K562 (cell line): ENCODE measurements around the gene BTRC. TPM values are rescaled to one million over a fixed set of nuclear protein-coding genes. Genes with fewer than 3 reads are reported as not detected.

Source experiments
- CLOCK ChIP-seq: fragments of 250-450 bp; sonication (Bioruptor Pico); IDR thresholded peaks from 2 replicates; pipeline ENCODE4 v1.4.0; 2020; ENCODE audit warnings: mild to moderate bottlenecking, moderate library complexity, borderline replicate concordance
- CXXC5 ChIP-seq: fragments of 250-450 bp; sonication (Bioruptor Pico); IDR thresholded peaks from 2 replicates; pipeline ENCODE4 v1.8.0; 2022; ENCODE audit warnings: inconsistent platforms, mild to moderate bottlenecking, moderate library complexity
- FOSL1 ChIP-seq: fragments of 200-800 bp; sonication (Bioruptor generic); conservative IDR thresholded peaks from 2 replicates; pipeline ENCODE4 v1.6.1; 2016; ENCODE audit warnings: missing genetic modification characterization, missing compliant biosample characterization
- HMGN3 ChIP-seq: IDR thresholded peaks from 2 replicates; pipeline ENCODE4 v1.6.1; 2011; ENCODE audit warnings: borderline replicate concordance, low read depth, mild to moderate bottlenecking, mixed read lengths, low read length; ENCODE audit not compliant: insufficient read length; ENCODE audit errors: extremely low read depth
- IFI16 ChIP-seq: fragments of 250-450 bp; sonication (Bioruptor Pico); IDR thresholded peaks from 2 replicates; pipeline ENCODE4 v2.1.2; 2022; ENCODE audit warnings: mild to moderate bottlenecking, inconsistent platforms
- KAT8 ChIP-seq: fragments of 450-650 bp; IDR thresholded peaks from 2 replicates; pipeline ENCODE4 v1.6.1; 2016; ENCODE audit warnings: low read depth, mild to moderate bottlenecking
- KHSRP ChIP-seq: fragments of 450-650 bp; IDR thresholded peaks from 2 replicates; pipeline ENCODE4 v1.6.1; 2017
- KLF13 ChIP-seq: fragments of 450-650 bp; IDR thresholded peaks from 2 replicates; pipeline ENCODE4 v1.6.1; 2016; ENCODE audit warnings: missing genetic modification characterization, low read depth, mild to moderate bottlenecking, missing compliant biosample characterization, moderate library complexity, borderline replicate concordance
- KLF6 ChIP-seq: fragments of 250-450 bp; sonication (Bioruptor Pico); IDR thresholded peaks from 2 replicates; pipeline ENCODE4 v1.4.0; 2020; ENCODE audit warnings: mild to moderate bottlenecking, moderate library complexity, borderline replicate concordance
- MAFK ChIP-seq: IDR thresholded peaks from 2 replicates; pipeline ENCODE4 v1.6.1; 2011; ENCODE audit warnings: low read length, improper control_type of control experiment
- MEIS2 ChIP-seq: fragments of 450-650 bp; IDR thresholded peaks from 2 replicates; pipeline ENCODE4 v1.6.1; 2014; ENCODE audit warnings: mild to moderate bottlenecking; ENCODE audit not compliant: partially characterized antibody
- MTA2 ChIP-seq: fragments of 450-650 bp; IDR thresholded peaks from 2 replicates; pipeline ENCODE4 v1.6.1; 2016; ENCODE audit warnings: low read depth
- MYNN ChIP-seq, 2 experiments: sonication (generic); formaldehyde crosslinking in 1 of 2; IDR thresholded peaks; 2 replicates each; pipeline versions ENCODE4 v1.5.0 to v1.6.1; 2016 to 2020; ENCODE audit warnings: antibody characterized with exemption in 1 of 2, missing genetic modification reagents in 1 of 2
- OTX1 ChIP-seq: fragments of 450-650 bp; formaldehyde crosslinking; IDR thresholded peaks from 2 replicates; pipeline ENCODE4 v1.4.0; 2022; ENCODE audit warnings: mild to moderate bottlenecking
- POLR2A ChIP-seq: fragments of 450-650 bp; conservative IDR thresholded peaks from 2 replicates; pipeline ENCODE4 v1.6.1; 2016
- SIRT6 ChIP-seq: IDR thresholded peaks from one replicate; pipeline ENCODE4 v1.6.1; 2012; ENCODE audit warnings: low read depth, mild to moderate bottlenecking, control low read depth, inconsistent platforms, low read length, moderate library complexity
- SP1 ChIP-seq: sonication (generic); formaldehyde crosslinking; IDR thresholded peaks from 2 replicates; pipeline ENCODE4 v1.8.1; 2022; ENCODE audit warnings: mild to moderate bottlenecking, missing genetic modification reagents
- SUPT5H ChIP-seq: fragments of 450-650 bp; IDR thresholded peaks from 2 replicates; pipeline ENCODE4 v1.6.1; 2016
- ZBTB11 ChIP-seq, 3 experiments: fragments of 200-800 bp in 1 of 3; fragments of 250-450 bp in 1 of 3; fragments of 450-650 bp in 1 of 3; sonication (Bioruptor Pico) in 1 of 3; sonication (Bioruptor generic) in 1 of 3; formaldehyde crosslinking in 1 of 3; IDR thresholded peaks; 2 replicates each; pipeline versions ENCODE4 v1.6.1 to v1.8.0; 2016 to 2022; ENCODE audit warnings: mild to moderate bottlenecking in 2 of 3, missing genetic modification characterization in 2 of 3, missing compliant biosample characterization in 1 of 3, moderate library complexity in 1 of 3
- ZNF134 ChIP-seq: fragments of 250-450 bp; sonication (Bioruptor Pico); conservative IDR thresholded peaks from 2 replicates; pipeline ENCODE4 v1.4.0; 2020
- ZNF197 ChIP-seq: fragments of 200-800 bp; sonication (Bioruptor generic); IDR thresholded peaks from 2 replicates; pipeline ENCODE4 v1.6.1; 2016; ENCODE audit warnings: low read depth, missing genetic modification characterization, missing compliant biosample characterization
- ZNF24 ChIP-seq: fragments of 450-650 bp; IDR thresholded peaks from 2 replicates; pipeline ENCODE4 v1.6.1; 2016
- ZNF282 ChIP-seq: sonication (generic); formaldehyde crosslinking; IDR thresholded peaks from 2 replicates; pipeline ENCODE4 v1.8.1; 2023; ENCODE audit warnings: missing genetic modification reagents
- ZNF584 ChIP-seq: fragments of 200-800 bp; sonication (Bioruptor generic); IDR thresholded peaks from 2 replicates; pipeline ENCODE4 v1.6.1; 2016; ENCODE audit warnings: low read depth, mild to moderate bottlenecking, missing genetic modification characterization, missing compliant biosample characterization
- polyA plus RNA-seq, 8 experiments: library from polyadenylated mRNA; depleted of rRNA in 4 of 8; stranded (reverse) in 5 of 8; unstranded in 3 of 8; fragments of >200 nt; fragmentation: Nextera tagmentation in 2 of 8; fragmentation: Illumina TruSeq in 1 of 8; extraction: Ambion mirVana in 2 of 8; extraction: Trizol in 1 of 8; gene quantifications; 2 replicates each; pipeline versions ENCODE4 v1.2.1 to v1.2.3, GENCODE V29; 2011 to 2014; ENCODE audit warnings: inconsistent platforms in 1 of 8, missing spikeins in 1 of 8
- total RNA-seq, 7 experiments: library from RNA; depleted of rRNA in 6 of 7; stranded (reverse); fragments of >200 nt in 6 of 7; fragmentation: Illumina TruSeq in 2 of 7; extraction: Trizol in 2 of 7; gene quantifications; 2 replicates each; pipeline versions ENCODE4 v1.2.1 to v1.2.3, GENCODE V29; 2011 to 2021; ENCODE audit warnings: low replicate concordance in 1 of 7

Gene BTRC
- total and polyA plus RNA-seq, 9 of the 15 experiments (the other 6 are each of a cell fraction or from before 2014, with no cell fraction given), result 1.6 to 15.4 (median 7.0) TPM

GRCh38 chr10:101353692-101354327 lies at the start of gene BTRC (continued):
- TF ChIP-seq CLOCK (CRISPR knock-in tag) (no peak), SP1 (CRISPR knock-in tag) (peak; percentile 78), ZNF24 (no peak), HMGN3 (no peak), MEIS2 (peak; percentile 44), MTA2 (no peak), MAFK (peak; percentile 38; the same call in 1 of the 2 replicates), MYNN (IDR thresholded peaks at IDR 0.05) (no peak), MYNN (CRISPR knock-in tag; IDR thresholded peaks at IDR 0.05) (no peak), OTX1 (CRISPR knock-in tag) (no peak), CXXC5 (CRISPR knock-in tag) (peak; percentile 85), KLF13 (tag) (0 out of 2 replicates have a peak, but pooled peaks have one; percentile 22), FOSL1 (0 out of 2 replicates have a peak, but pooled peaks have one; percentile 17), SIRT6 (no peak), ZNF584 (0 out of 2 replicates have a peak, but pooled peaks have one; percentile 32), ZNF134 (no peak), KLF6 (CRISPR knock-in tag) (peak; percentile 66; the same call in 1 of the 2 replicates), POLR2A (peak; percentile 48; the same call in 1 of the 2 replicates), ZNF197 (CRISPR knock-in tag) (peak; percentile 90; the same call in 1 of the 2 replicates), KHSRP (no peak), ZNF282 (CRISPR knock-in tag) (no peak), IFI16 (CRISPR knock-in tag) (no peak), ZBTB11 (CRISPR knock-in tag; IDR thresholded peaks at IDR 0.05) (peak in 1 of 3 experiments; percentile 76; a peak in 2 of 6 replicates), SUPT5H (peak; percentile 21; the same call in 1 of the 2 replicates), KAT8 (no peak)
